Thyroid gland (tissue), 4 donors: Measurements from ENCODE around the gene ING4. TPM values are rescaled to one million over a fixed set of nuclear protein-coding genes. Genes with fewer than 3 reads are reported as not detected.

Source experiments
- DNase-seq, 2 donors: peaks; one replicate each; pipeline ENCODE4 v3.0.0-alpha.2; 2019
- H3K27ac ChIP-seq, 3 donors: fragments of 200-600 bp; sonication (generic); 1 replicate in 2 of 3; 2 replicates in 1 of 3; pipeline ENCODE4 v1.5.1; 2016 to 2019; ENCODE audit warnings: mild to moderate bottlenecking in 1 of 3, moderate library complexity in 1 of 3
- H3K27me3 ChIP-seq: fragments of 200-600 bp; sonication (generic); one replicate; pipeline ENCODE4 v1.5.1; 2019
- H3K36me3 ChIP-seq, 2 donors: fragments of 200-600 bp; sonication (generic); one replicate each; pipeline ENCODE4 v1.5.1; 2016 to 2019
- H3K4me1 ChIP-seq, 2 donors: fragments of 200-600 bp; sonication (generic); one replicate each; pipeline ENCODE4 v1.5.1; 2017 to 2019
- H3K4me3 ChIP-seq, 3 donors: fragments of 200-600 bp; sonication (generic); replicated peaks in 1 of 3; 1 replicate in 2 of 3; 2 replicates in 1 of 3; pipeline ENCODE4 v1.5.1; 2016; ENCODE audit warnings: mild to moderate bottlenecking in 1 of 3
- H3K9me3 ChIP-seq: fragments of 200-600 bp; sonication (generic); one replicate; pipeline ENCODE4 v1.5.1; 2017
- CTCF ChIP-seq, 6 experiments: fragments of 200-600 bp in 3 of 6; fragments of 450-650 bp in 3 of 6; sonication (generic) in 3 of 6; IDR thresholded peaks; one replicate each; pipeline ENCODE4 v1.5.1; 2016 to 2019; ENCODE audit warnings: antibody characterized with exemption in 6 of 6, mild to moderate bottlenecking in 2 of 6, inconsistent platforms in 1 of 6, moderate library complexity in 1 of 6
- POLR2A ChIP-seq, 2 donors: fragments of 450-650 bp; IDR thresholded peaks; one replicate each; pipeline ENCODE4 v1.6.1; 2017; ENCODE audit warnings: antibody characterized with exemption in 2 of 2, mild to moderate bottlenecking in 2 of 2, moderate library complexity in 1 of 2
- WGBS, 2 donors: methylation state at CpG; one replicate each; pipeline ENCODE4 v1.1.5; 2017; 5-methylcytosine and 5-hydroxymethylcytosine counted together
- intact Hi-C: fragments of 100-400 bp; cut with DNase I; formaldehyde crosslinking; loops from one replicate; pipeline ENCODE4 v1.15.1; 2023
- total RNA-seq, 4 donors: library from RNA; depleted of rRNA; stranded (reverse); fragments of >200 nt; gene quantifications; one replicate each; pipeline ENCODE4 v1.2.3, GENCODE V29; 2016

Gene ING4
- total RNA-seq, 4 donors from 2014 or later: 52.7 to 85.1 (median 67.2) TPM

GRCh38 chr12:6644903-6645302 lies 18.0 kb downstream of the ING4 start:
- H3K4me1 ChIP-seq: peaks cover 0 to 5% of the 10 kb centered on the region in 2 donors
- intact Hi-C loops: no loop called here
- H3K4me3 ChIP-seq: no peak overlapping the region
- TF ChIP-seq CTCF (IDR thresholded peaks at IDR 0.05): peak in 3 of 6 experiments; percentile 21 to 35 (median 26)
- TF ChIP-seq POLR2A (IDR thresholded peaks at IDR 0.05): no peak
- peak; percentile 44 to 55 for DNase-seq
- H3K27ac ChIP-seq: no peak overlapping the region
- WGBS, 2 donors: 39 to 44% methylated on average over 5 of the region's 5 CpGs
- no peaks in the 10 kb centered on the region for H3K9me3 ChIP-seq
- H3K36me3 ChIP-seq: peaks cover 4 to 8% of the 10 kb centered on the region in 2 donors
- H3K27me3 ChIP-seq: no peaks in the 10 kb centered on the region

GRCh38 chr12:6644257-6644596 lies 18.7 kb downstream of the ING4 start:
- no peak for DNase-seq
- Histone ChIP-seq H3K27ac (no peak overlapping the region), H3K4me3 (no peak overlapping the region), H3K27me3 (no peaks in the 10 kb centered on the region), H3K36me3 (peaks cover 0 to 7% of the 10 kb centered on the region in 2 donors), H3K4me1 (peaks cover 5 to 12% of the 10 kb centered on the region in 2 donors), H3K9me3 (no peaks in the 10 kb centered on the region)
- 70 to 77% methylated on average over 6 of the region's 6 CpGs for WGBS, 2 donors
- TF ChIP-seq CTCF (IDR thresholded peaks at IDR 0.05) (no peak), POLR2A (IDR thresholded peaks at IDR 0.05) (no peak)
- intact Hi-C loops: no loop called here

GRCh38 chr12:6643569-6644256 lies 19.2 kb downstream of the ING4 start:
- Histone ChIP-seq H3K27ac (no peak overlapping the region), H3K9me3 (no peaks in the 10 kb centered on the region), H3K27me3 (no peaks in the 10 kb centered on the region), H3K36me3 (peaks cover 0 to 5% of the 10 kb centered on the region in 2 donors), H3K4me1 (peaks cover 10 to 17% of the 10 kb centered on the region in 2 donors), H3K4me3 (no peak overlapping the region)
- no peak for TF ChIP-seq CTCF (IDR thresholded peaks at IDR 0.05)
- TF ChIP-seq POLR2A (IDR thresholded peaks at IDR 0.05): no peak
- intact Hi-C loops: no loop called here
- DNase-seq: no peak
- WGBS, 2 donors: 88 to 92% methylated on average over 5 to 6 of the region's 6 CpGs

- DNase-seq: no peak
- H3K27ac ChIP-seq: no peak overlapping the region
- no peaks in the 10 kb centered on the region for H3K9me3 ChIP-seq
- no peaks in the 10 kb centered on the region for H3K36me3 ChIP-seq
- H3K27me3 ChIP-seq: no peaks in the 10 kb centered on the region
- no peak overlapping the region for H3K4me3 ChIP-seq
- 71 to 81% methylated on average over 4 of the region's 4 CpGs for WGBS, 2 donors
- no peak for TF ChIP-seq CTCF (IDR thresholded peaks at IDR 0.05)
- no peak for TF ChIP-seq POLR2A (IDR thresholded peaks at IDR 0.05)
- peaks cover 21 to 39% of the 10 kb centered on the region in 2 donors for H3K4me1 ChIP-seq
- intact Hi-C loops: no loop called here
These were observed 21.8 kb downstream of the ING4 start for GRCh38 chr12:6641131-6641530.

- intact Hi-C loops: no loop called here
- peaks cover 21 to 46% of the 10 kb centered on the region in 2 donors for H3K4me1 ChIP-seq
- no peak overlapping the region for H3K27ac ChIP-seq
- WGBS, 2 donors: 94 to 97% methylated on average over 4 of the region's 4 CpGs
- H3K27me3 ChIP-seq: no peaks in the 10 kb centered on the region
- no peaks in the 10 kb centered on the region for H3K9me3 ChIP-seq
- H3K4me3 ChIP-seq: no peak overlapping the region
- no peak for TF ChIP-seq CTCF (IDR thresholded peaks at IDR 0.05)
- TF ChIP-seq POLR2A (IDR thresholded peaks at IDR 0.05): no peak
- no peaks in the 10 kb centered on the region for H3K36me3 ChIP-seq
- no peak for DNase-seq
These were observed 22.4 kb downstream of the ING4 start for GRCh38 chr12:6640497-6640896.
